ENCODE measurements around the gene VASP. TPM values are rescaled to one million over a fixed set of nuclear protein-coding genes. Genes with fewer than 3 reads are reported as not detected.

VASP gene
- total RNA-seq, 1 experiment from 2014 or later = 77.9 TPM

DNA sequence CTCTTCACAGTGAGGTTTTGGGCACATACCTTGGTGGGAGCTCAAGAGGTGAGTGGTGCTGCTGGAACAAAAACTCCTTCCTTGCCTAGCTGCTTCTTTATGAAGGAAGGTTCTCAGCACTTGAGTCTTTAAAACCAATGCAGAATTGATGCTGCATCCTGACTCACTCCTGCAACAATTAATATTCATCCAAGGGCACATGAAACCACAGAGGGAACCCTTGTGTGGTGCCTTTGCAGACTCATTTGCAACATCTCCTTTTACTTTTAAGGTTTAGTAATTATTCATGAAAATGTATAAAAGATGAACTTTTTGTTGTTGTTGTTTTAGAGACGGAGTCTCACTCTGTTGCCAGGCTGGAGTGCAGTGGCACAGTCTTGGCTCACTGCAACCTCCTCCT is 47.2 kb downstream of the VASP start:
- no peak overlapping the region for H2AFZ ChIP-seq (ENCODE audit: low read length)
- H3K9me3 ChIP-seq (ENCODE audit: low read length) = no peaks in the 10 kb centered on the region
- no peak overlapping the region for H3K27ac ChIP-seq (ENCODE audit: low read length)
- no peak overlapping the region for H3K9ac ChIP-seq (ENCODE audit: low read length)
- H3K79me2 ChIP-seq (ENCODE audit: low read length) = peaks cover 11% of the 10 kb centered on the region
- H3K9me2 ChIP-seq (replicated peaks; ENCODE audit: insufficient read depth, low read length) = no peaks in the 10 kb centered on the region
- H3K36me3 ChIP-seq (ENCODE audit: insufficient read depth, low read length) = no peaks in the 10 kb centered on the region
- H3K4me1 ChIP-seq (ENCODE audit: low read length) = peaks cover 3% of the 10 kb centered on the region
- no peak overlapping the region for H3K4me2 ChIP-seq (ENCODE audit: low read depth, low read length, poor library complexity, severe bottlenecking)
- H4K20me1 ChIP-seq (ENCODE audit: insufficient read depth, low read depth, low read length) = no peaks in the 10 kb centered on the region
- DNase-seq = no peak
- no peaks in the 10 kb centered on the region for H3K27me3 ChIP-seq (ENCODE audit: low read length)
- no peak overlapping the region for H3K4me3 ChIP-seq (ENCODE audit: low read length)

DNA sequence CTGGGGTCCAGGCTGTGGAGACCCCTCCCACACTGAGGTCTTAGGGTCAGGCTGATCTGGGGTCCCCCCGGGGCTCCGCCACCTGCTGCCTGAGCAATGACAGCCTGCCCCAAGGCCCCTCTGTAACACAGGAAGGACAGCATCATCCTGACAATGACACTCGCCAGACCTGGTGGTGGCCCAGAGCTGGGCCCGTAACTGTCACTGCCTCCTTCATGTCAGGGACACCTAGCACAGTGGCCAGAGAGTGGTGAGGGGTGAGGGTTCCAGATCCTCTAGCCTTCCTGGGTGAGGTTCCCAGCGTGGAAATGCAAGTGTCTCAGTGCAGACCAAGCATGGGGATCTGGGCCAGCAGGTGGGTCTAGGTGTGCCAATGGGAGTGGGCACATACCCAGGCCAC is 49.6 kb downstream of the VASP start:
- no peak overlapping the region for H3K4me3 ChIP-seq (ENCODE audit: low read length)
- no peak overlapping the region for H2AFZ ChIP-seq (ENCODE audit: low read length)
- no peak overlapping the region for H3K27ac ChIP-seq (ENCODE audit: low read length)
- H3K4me1 ChIP-seq (ENCODE audit: low read length) = peaks cover 3% of the 10 kb centered on the region
- no peaks in the 10 kb centered on the region for H3K9me2 ChIP-seq (replicated peaks; ENCODE audit: insufficient read depth, low read length)
- H3K9ac ChIP-seq (ENCODE audit: low read length) = no peak overlapping the region
- no peaks in the 10 kb centered on the region for H3K36me3 ChIP-seq (ENCODE audit: insufficient read depth, low read length)
- H3K79me2 ChIP-seq (ENCODE audit: low read length) = peaks cover 11% of the 10 kb centered on the region
- no peak overlapping the region for H3K4me2 ChIP-seq (ENCODE audit: low read depth, low read length, poor library complexity, severe bottlenecking)
- no peaks in the 10 kb centered on the region for H4K20me1 ChIP-seq (ENCODE audit: insufficient read depth, low read depth, low read length)
- no peaks in the 10 kb centered on the region for H3K27me3 ChIP-seq (ENCODE audit: low read length)
- no peaks in the 10 kb centered on the region for H3K9me3 ChIP-seq (ENCODE audit: low read length)
- no peak for DNase-seq

- Histone ChIP-seq H3K27me3 (ENCODE audit: low read length) (no peaks in the 10 kb centered on the region), H2AFZ (ENCODE audit: low read length) (no peak overlapping the region), H3K4me2 (ENCODE audit: low read depth, low read length, poor library complexity, severe bottlenecking) (peak overlapping the region; percentile 41), H3K27ac (ENCODE audit: low read length) (no peak overlapping the region), H3K9me3 (ENCODE audit: low read length) (no peaks in the 10 kb centered on the region), H4K20me1 (ENCODE audit: insufficient read depth, low read depth, low read length) (no peaks in the 10 kb centered on the region), H3K4me3 (ENCODE audit: low read length) (no peak overlapping the region), H3K9me2 (replicated peaks; ENCODE audit: insufficient read depth, low read length) (no peaks in the 10 kb centered on the region), H3K79me2 (ENCODE audit: low read length) (peaks cover 14% of the 10 kb centered on the region), H3K4me1 (ENCODE audit: low read length) (peaks cover 7% of the 10 kb centered on the region), H3K36me3 (ENCODE audit: insufficient read depth, low read length) (no peaks in the 10 kb centered on the region), H3K9ac (ENCODE audit: low read length) (no peak overlapping the region)
- peak; percentile 94 for DNase-seq
Measured at GRCh38 chr19:45558399-45558878, 51.2 kb downstream of the VASP start.

DNA sequence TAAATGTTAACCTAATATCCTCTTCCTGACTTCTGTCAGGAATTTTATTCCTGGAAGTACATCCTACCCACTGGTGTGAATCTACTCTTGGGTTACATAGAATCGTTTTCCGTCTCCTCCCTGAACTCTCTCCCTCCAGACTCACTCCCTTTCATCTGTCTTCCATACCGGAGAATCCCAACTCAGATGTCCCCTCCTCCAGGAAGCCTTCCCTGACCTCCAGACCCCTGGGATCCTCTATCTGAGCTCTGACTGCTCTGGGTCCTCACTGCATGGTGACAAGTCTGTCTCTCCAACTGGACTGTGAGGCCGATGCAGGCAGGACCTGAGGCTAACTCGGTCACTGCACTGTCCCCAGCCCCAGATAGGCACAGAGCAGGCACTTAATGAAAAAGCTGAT is 52.8 kb downstream of the VASP start:
- no peak for DNase-seq
- Histone ChIP-seq H3K9me2 (replicated peaks; ENCODE audit: insufficient read depth, low read length) (no peaks in the 10 kb centered on the region), H3K4me1 (ENCODE audit: low read length) (peaks cover 15% of the 10 kb centered on the region), H3K36me3 (ENCODE audit: insufficient read depth, low read length) (no peaks in the 10 kb centered on the region), H3K4me3 (ENCODE audit: low read length) (no peak overlapping the region), H3K27ac (ENCODE audit: low read length) (no peak overlapping the region), H3K79me2 (ENCODE audit: low read length) (peaks cover 21% of the 10 kb centered on the region), H3K27me3 (ENCODE audit: low read length) (no peaks in the 10 kb centered on the region), H3K9ac (ENCODE audit: low read length) (no peak overlapping the region), H3K4me2 (ENCODE audit: low read depth, low read length, poor library complexity, severe bottlenecking) (no peak overlapping the region), H2AFZ (ENCODE audit: low read length) (no peak overlapping the region), H3K9me3 (ENCODE audit: low read length) (no peaks in the 10 kb centered on the region), H4K20me1 (ENCODE audit: insufficient read depth, low read depth, low read length) (no peaks in the 10 kb centered on the region)

DNA sequence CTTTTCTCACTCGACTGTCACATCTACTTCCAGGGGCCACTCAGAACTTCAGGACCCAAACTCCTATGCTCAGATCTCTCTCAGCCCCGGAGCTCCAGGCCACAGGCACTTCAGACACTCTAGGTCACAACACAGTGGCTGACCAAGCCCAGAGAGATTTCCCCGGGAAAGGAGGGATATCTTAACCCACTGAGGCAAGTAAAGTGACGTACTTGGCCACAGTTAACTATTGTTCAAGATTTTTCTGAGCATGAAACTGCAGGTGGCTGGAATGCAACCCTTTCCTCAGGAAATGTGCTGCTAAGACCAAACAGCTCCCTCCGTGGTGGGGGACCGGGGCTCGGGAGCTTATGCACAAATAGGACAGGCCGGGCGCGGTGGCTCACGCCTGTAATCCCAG is 53.4 kb downstream of the VASP start:
- Histone ChIP-seq H3K4me1 (ENCODE audit: low read length) (peaks cover 15% of the 10 kb centered on the region), H2AFZ (ENCODE audit: low read length) (no peak overlapping the region), H3K4me3 (ENCODE audit: low read length) (no peak overlapping the region), H3K9me3 (ENCODE audit: low read length) (no peaks in the 10 kb centered on the region), H3K9ac (ENCODE audit: low read length) (no peak overlapping the region), H3K27ac (ENCODE audit: low read length) (no peak overlapping the region), H4K20me1 (ENCODE audit: insufficient read depth, low read depth, low read length) (no peaks in the 10 kb centered on the region), H3K36me3 (ENCODE audit: insufficient read depth, low read length) (no peaks in the 10 kb centered on the region), H3K9me2 (replicated peaks; ENCODE audit: insufficient read depth, low read length) (no peaks in the 10 kb centered on the region), H3K79me2 (ENCODE audit: low read length) (peaks cover 24% of the 10 kb centered on the region), H3K27me3 (ENCODE audit: low read length) (no peaks in the 10 kb centered on the region), H3K4me2 (ENCODE audit: low read depth, low read length, poor library complexity, severe bottlenecking) (no peak overlapping the region)
- DNase-seq = no peak

DNA sequence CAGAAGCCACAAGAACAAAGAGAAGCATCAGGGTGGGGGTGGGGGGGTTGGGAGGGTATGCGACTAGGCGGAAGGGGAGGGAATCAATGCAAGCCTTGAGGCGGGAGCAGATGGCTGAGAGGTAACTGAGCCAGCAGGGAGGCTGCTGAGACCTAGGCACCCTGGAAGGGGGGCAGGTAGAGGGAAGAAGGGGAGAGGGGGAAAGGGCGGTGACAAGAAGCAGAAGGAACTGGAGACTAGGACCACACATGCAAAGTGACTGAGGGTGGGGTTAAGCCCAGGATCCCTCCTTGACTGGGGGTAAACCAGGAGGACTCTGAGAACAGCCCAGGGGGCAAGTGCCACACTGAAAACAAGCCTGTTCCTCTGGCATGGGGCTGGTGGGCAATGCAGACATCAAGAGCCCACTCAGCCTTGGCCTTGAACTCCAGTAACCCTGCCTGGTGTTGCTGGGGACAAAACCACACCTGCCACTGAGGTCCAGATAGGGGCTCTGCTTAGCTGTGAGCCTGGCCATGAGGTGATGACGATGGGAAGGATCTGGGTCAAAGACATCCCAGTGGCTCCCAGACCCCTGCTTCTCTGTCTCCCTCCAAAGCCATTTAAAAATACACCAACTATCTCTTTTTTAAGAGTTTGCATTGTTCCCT is 57.0 kb downstream of the VASP start:
- Histone ChIP-seq H3K9me3 (ENCODE audit: low read length) (no peaks in the 10 kb centered on the region), H4K20me1 (ENCODE audit: insufficient read depth, low read depth, low read length) (no peaks in the 10 kb centered on the region), H3K9me2 (replicated peaks; ENCODE audit: insufficient read depth, low read length) (no peaks in the 10 kb centered on the region), H3K79me2 (ENCODE audit: low read length) (peaks cover 35% of the 10 kb centered on the region), H3K4me3 (ENCODE audit: low read length) (no peak overlapping the region), H3K27ac (ENCODE audit: low read length) (no peak overlapping the region), H3K9ac (ENCODE audit: low read length) (peak overlapping the region; percentile 53), H3K27me3 (ENCODE audit: low read length) (no peaks in the 10 kb centered on the region), H3K36me3 (ENCODE audit: insufficient read depth, low read length) (no peaks in the 10 kb centered on the region), H2AFZ (ENCODE audit: low read length) (no peak overlapping the region), H3K4me2 (ENCODE audit: low read depth, low read length, poor library complexity, severe bottlenecking) (peak overlapping the region; percentile 26), H3K4me1 (ENCODE audit: low read length) (peaks cover 12% of the 10 kb centered on the region)
- DNase-seq = peak; percentile 51

DNA sequence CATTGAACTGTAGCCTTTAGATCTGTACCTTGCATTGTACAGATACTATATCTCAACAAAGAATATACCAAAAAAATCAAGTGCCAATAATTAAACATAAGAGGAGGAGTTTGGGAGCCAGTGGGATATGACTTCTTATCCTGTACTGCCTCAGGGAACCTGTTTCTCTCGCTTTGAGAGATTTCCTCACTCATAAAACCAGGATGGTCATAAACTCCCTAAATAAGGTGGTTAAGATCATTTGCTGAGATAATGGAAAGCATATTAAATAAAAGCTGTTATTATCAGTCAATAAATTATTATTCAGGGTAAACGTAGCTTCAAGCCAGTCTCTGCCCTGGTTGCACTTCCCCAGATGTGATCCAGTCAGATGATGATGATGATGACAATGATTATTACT is 60.3 kb downstream of the VASP start:
- Histone ChIP-seq H3K4me3 (ENCODE audit: low read length) (no peak overlapping the region), H3K4me2 (ENCODE audit: low read depth, low read length, poor library complexity, severe bottlenecking) (no peak overlapping the region), H3K9me3 (ENCODE audit: low read length) (no peaks in the 10 kb centered on the region), H4K20me1 (ENCODE audit: insufficient read depth, low read depth, low read length) (no peaks in the 10 kb centered on the region), H3K9me2 (replicated peaks; ENCODE audit: insufficient read depth, low read length) (no peaks in the 10 kb centered on the region), H3K27me3 (ENCODE audit: low read length) (no peaks in the 10 kb centered on the region), H2AFZ (ENCODE audit: low read length) (no peak overlapping the region), H3K9ac (ENCODE audit: low read length) (no peak overlapping the region), H3K27ac (ENCODE audit: low read length) (no peak overlapping the region), H3K4me1 (ENCODE audit: low read length) (peaks cover 12% of the 10 kb centered on the region), H3K79me2 (ENCODE audit: low read length) (peaks cover 44% of the 10 kb centered on the region), H3K36me3 (ENCODE audit: insufficient read depth, low read length) (no peaks in the 10 kb centered on the region)
- no peak for DNase-seq

DNA sequence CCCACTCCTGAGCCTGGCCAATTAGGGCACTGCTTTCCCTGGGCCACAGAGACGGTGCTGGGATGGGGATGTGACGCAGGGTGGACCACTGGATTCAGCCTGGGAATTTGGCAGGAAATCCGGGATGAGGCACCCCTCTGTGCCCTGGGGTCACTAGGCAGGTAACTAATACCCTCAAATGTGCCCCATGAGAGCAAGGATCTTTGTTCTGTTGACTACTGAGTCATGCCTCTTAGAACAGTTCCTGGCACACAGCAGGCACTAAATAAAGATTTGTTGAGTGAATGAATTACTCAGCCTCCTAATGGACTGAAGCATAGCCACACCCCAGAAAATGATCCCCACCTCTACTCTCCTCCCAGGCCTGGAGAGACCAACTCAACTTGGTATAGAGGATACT is 61.5 kb downstream of the VASP start:
- H4K20me1 ChIP-seq (ENCODE audit: insufficient read depth, low read depth, low read length) = no peaks in the 10 kb centered on the region
- H3K27ac ChIP-seq (ENCODE audit: low read length) = no peak overlapping the region
- no peaks in the 10 kb centered on the region for H3K27me3 ChIP-seq (ENCODE audit: low read length)
- no peak overlapping the region for H3K4me2 ChIP-seq (ENCODE audit: low read depth, low read length, poor library complexity, severe bottlenecking)
- no peak for DNase-seq
- H3K4me1 ChIP-seq (ENCODE audit: low read length) = peaks cover 9% of the 10 kb centered on the region
- no peaks in the 10 kb centered on the region for H3K9me2 ChIP-seq (replicated peaks; ENCODE audit: insufficient read depth, low read length)
- H3K36me3 ChIP-seq (ENCODE audit: insufficient read depth, low read length) = no peaks in the 10 kb centered on the region
- no peak overlapping the region for H3K4me3 ChIP-seq (ENCODE audit: low read length)
- no peak overlapping the region for H3K9ac ChIP-seq (ENCODE audit: low read length)
- H3K9me3 ChIP-seq (ENCODE audit: low read length) = no peaks in the 10 kb centered on the region
- no peak overlapping the region for H2AFZ ChIP-seq (ENCODE audit: low read length)
- H3K79me2 ChIP-seq (ENCODE audit: low read length) = peaks cover 46% of the 10 kb centered on the region
